Suppressor macrophage (primary cell): ENCODE data around the gene PTPRD.

Experiments
- DNase-seq, 4 experiments: peaks; one replicate each; pipeline ENCODE4 v3.0.0-alpha.2; 2020 to 2022

PTPRD gene

DNA sequence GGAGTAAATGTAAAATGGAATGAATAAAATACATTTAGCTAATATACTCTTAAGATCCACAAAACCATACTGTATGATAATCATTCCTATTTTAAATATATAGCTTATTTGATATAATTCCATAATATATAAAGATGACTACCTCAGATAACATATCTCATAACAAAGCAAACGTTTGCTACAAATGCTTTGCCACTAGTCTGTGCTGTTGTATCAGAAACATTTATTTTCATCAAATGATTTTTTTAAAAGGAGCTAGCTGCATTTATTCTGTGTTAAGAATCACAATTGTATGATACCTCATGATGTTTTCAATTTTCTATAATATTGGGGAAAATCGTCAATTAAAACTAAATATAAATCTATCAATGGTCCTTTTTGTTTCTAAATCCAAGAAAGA, 567.2 kb downstream of the PTPRD start:
- DNase-seq: peak in 1 of 4 experiments; percentile 1

GRCh38 chr9:10041726-10042229, 571.0 kb downstream of the PTPRD start:
- no peak for DNase-seq

DNA sequence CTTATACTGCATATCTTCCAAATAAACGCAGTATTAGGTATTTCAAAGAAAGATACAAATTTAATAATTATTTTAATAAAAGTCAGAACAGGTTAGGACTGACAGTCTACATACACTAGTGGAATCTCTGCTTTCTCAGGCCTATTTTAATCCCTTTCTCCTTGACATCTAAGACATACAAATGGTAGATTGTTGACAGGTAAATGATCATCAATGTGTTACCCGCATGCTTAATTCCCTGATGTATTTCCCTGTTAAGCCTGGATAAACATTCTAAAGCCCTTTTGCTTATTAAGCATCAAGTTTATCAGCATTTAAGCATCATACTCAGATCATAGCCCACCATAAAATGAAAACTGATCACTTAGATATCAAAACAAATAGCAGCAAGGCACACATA, 576.7 kb downstream of the PTPRD start:
- no peak for DNase-seq

DNA sequence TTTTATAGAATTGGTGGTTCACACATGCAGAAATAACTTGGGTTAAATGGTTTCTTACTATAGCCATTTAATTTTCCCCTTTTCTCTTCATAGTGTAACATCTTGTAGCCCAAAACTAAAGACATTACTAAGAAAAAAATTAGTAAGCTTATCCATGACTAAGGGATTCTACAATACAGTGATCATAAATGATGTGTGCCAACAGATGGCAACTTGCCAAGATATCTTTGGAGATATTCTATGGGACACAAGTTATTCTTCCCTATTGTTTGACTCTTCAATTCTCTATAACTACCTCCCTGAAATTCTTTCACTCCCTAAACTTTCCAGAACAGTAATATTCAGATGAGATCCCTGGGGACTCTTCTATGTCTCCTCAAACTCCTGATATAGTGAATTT, 580.6 kb downstream of the PTPRD start:
- DNase-seq: peak in 1 of 4 experiments; percentile 2

DNA sequence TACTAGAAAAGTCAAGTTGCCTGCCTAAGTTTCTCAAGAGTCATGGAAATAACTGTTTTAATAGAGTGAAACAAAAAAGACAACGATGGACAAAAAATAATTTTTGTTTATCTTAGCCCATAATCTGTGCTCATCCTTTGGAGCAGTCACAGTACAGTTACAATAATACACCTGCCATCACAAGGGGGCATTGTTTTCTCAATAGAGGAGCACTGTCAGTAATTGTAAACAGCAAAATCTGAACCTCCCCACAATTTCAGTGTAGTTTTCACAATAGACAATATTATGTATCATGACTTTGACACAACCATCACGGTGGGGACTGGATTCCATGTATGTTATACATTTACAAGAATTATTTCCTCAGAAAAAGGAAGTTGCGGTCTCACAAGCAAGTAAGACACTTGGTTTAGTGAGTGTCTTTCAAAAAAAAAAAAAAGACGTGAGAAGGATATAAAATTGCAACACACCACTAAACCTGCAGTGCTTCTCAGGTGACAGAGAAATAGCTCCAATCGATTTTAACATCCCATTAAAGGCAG, 586.3 kb downstream of the PTPRD start:
- DNase-seq: peak in 2 of 4 experiments; percentile 2

GRCh38 chr9:10015755-10016154, 597.0 kb downstream of the PTPRD start:
- no peak for DNase-seq

DNA sequence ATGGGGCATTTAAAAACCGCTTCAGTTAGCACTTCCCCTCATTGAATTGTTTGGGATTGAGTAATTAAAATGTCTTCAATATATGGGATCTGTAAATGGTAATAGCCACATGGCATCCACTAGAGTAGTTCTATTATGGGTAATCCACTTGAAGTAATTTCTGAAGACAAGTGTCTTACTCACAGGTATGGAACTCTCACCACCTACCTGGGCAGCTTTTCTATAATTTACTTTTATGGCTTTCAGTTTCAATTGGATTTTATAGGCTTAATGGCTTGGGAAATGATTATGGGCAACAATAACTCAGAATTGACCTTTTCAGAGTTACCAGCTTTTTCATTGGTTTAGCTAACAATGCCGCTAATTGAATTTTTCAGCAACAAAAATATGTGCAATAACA, 597.9 kb downstream of the PTPRD start:
- DNase-seq: no peak

DNA sequence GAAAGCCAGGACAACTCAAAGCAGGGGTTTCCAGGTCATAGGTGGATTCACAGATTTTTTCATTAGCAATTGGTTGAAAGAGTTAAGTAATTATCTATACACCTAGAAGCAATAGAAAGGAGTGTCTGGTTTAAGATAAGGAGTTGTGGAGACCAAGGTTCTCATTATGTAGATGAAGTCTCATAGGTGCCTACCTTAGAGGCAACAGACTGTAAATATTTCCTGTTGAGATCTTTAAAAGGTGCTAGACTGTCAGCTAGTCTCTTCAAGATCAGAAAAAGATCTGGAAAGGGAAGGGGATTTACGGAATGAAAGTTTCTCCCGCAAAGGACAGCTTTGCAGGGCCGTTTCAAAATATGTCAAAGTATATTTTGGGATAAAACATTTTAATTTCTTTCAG, 603.4 kb downstream of the PTPRD start:
- DNase-seq: no peak

DNA sequence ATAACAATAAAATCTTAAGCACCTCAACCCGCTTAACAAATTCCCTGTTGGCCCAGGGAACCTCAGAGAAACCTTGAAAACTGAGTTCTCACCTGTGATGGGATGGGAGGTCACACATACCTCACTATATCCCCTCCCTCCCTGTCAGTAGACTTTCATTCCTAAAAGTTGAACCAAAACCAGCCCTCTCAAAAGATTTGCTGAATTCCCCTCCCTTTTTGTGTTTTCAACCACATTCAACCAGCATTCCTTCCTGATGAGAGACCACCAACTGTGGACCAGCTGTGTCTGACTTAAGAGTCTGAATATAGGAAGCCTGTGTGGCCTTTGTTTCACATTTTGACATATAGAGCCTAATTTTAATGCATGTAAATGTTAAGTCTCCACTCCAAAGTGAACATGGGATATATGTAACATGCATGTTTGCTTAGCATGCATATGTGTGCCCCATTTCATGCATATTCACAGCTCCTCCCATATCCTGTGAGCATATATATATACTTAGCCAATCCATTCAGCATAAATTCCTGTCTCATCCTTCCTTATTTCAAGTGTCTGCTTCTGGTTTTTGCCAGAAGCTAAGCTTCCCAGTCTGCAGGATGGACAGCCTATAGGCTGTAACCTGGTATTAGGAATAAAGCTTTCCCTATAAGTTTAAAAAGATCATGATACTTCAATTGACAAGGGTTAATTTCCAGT, 604.6 kb downstream of the PTPRD start:
- DNase-seq: no peak

GRCh38 chr9:10007356-10007755, 605.4 kb downstream of the PTPRD start:
- DNase-seq: no peak

DNA sequence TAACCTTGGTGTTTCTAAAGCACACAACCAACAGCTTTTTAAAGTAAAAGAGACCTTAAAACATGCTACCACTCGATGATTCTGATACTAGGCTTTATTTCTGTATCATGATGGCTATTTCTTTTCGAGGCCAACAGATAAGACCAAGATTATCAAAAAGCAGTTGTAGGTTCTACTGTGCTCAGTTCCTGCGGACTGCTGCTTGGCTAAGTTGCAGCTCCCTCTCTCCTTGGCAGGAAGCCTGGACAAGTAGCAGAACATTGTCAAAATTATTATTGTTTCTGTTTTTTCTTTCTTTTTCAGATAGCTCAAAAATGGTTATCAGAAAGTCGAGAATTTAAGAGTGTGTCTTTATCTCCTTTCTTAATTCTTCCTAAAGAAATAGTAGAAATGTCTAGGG, 607.6 kb downstream of the PTPRD start:
- no peak for DNase-seq

- no peak for DNase-seq
Measured at GRCh38 chr9:10003047-10003446, 609.8 kb downstream of the PTPRD start.

- DNase-seq: peak in 1 of 4 experiments; percentile 1
Measured at GRCh38 chr9:10000669-10001068, 612.1 kb downstream of the PTPRD start.

DNA sequence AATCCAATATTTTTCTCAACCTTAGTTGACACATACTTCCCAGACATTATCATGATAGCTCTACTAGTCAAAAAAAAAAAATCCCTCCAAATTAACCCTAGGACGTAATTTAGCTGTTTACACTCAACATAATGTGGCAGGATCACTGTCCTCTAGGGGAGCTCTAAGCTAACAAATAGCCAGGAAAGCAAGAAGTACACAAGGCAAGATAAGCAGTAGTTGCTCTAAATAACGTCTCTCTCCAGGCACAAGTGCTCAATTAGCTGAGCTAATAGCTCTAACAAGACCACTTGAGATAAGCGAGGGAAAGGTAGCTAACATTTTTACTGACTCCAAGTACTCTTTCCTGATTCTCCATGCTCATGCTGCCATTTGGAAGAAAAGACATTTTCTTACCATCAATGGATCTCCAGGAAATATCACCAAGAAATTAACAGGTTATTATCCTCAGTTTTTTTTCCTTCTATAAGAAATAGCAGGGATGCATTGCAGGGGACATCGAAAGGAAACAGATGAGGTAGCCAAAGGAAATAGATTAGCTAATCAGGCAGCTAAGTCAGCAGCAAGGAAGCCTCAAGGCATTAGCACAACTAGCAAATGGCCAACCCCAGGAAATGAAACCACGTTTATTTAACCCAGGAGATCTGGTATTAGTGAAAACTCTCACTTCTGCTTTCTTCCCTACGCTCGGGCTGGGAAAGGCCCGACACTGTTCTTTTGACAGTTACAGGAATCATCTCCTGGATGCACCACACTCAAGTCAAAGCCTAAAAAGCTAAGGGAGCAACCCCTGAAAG, 614.1 kb downstream of the PTPRD start:
- DNase-seq: peak; percentile 20 to 41 (median 26)

DNA sequence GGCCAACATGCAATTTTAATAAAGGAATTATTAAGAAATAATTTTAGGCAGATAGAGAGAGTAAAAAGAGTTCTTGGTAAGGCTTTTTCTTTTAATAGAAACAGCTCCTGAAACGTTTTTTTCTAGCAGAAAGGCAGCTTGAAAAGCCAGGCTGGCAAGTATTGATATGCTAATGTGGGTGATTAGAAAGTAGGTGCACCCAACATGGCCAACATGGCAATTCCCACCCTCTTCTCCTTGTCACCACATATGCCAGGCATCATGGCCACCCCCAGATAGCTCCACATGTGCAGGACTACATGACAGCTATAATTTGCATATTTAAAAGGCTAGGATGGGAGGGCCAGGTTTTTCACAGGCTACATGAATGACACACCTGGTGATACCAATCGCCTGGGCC, 615.2 kb downstream of the PTPRD start:
- DNase-seq: no peak

DNA sequence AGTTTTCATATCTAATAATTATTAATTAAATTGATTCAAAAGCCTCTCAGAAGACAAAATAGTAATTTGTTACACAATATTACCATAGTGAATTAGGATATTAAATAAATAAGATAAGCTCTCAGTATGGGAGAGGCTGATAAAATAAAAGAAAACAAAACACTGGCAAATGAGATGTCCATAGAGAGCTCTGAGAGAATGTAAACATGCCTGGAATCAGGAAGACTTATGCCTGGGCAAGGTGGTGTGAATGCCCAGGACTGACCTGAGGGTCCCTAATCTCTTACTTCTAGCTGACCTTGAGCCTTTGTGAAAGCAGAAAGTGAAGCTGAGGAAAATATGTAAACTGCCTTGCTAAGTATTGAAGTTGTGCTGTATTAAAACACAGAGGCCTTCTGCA, 616.5 kb downstream of the PTPRD start:
- DNase-seq: no peak

DNA sequence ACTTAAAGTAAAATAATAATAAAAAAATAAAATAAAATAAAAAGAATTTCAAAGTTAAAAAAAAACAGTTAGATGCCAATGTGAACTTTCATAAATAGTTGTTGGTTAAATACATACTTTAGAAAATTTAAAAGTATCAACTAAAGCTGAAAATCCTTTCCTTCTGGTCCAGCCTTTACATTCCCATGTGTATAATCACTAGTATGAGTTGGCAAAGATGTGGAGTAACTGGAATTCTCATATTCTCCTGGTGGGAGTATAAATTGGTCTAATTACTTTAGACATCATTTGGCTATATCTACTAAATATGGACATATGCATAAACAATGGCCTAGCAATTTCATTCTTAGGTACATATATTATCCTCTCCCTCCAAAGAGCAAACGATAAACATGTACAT, 619.9 kb downstream of the PTPRD start:
- no peak for DNase-seq

GRCh38 chr9:9973062-9973461, 639.7 kb downstream of the PTPRD start:
- no peak for DNase-seq

DNA sequence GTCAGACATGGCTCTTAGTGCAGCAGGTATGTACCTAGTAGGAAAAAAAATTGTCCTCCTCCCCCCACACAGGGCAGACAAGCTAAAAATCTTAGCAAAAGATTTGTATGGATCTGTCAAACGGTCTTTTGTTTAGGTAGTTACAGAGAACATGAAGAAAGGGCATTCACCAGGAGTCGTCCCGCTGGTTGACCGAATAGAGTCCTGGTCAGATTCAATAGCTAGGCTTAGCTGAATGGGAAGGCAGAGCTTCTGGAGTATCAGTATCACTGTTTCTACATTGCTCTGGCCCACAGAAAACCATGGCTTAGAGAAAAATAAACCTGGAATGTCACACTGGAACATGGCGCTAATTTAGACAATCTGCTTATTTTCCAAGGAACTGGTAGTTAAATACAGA, 642.3 kb downstream of the PTPRD start:
- no peak for DNase-seq

GRCh38 chr9:9963841-9964240, 649.0 kb downstream of the PTPRD start:
- no peak for DNase-seq

- DNase-seq: no peak
Measured at GRCh38 chr9:9961934-9962333, 650.9 kb downstream of the PTPRD start.

GRCh38 chr9:9961487-9961886, 651.3 kb downstream of the PTPRD start:
- DNase-seq: no peak

- no peak for DNase-seq
Measured at GRCh38 chr9:9951556-9952160, 661.1 kb downstream of the PTPRD start.
